GM23338 (cell line): ENCODE results near the gene GSG1L. TPM values are rescaled to one million over a fixed set of nuclear protein-coding genes. Genes with fewer than 3 reads are reported as not detected.

ENCODE experiments used
- ATAC-seq: fragments of 200-7000 bp; cut with Tn5 transposase; 3 replicates; pipeline ENCODE4 v1.9.1; 2020
- DNase-seq: peaks from one replicate; pipeline ENCODE4 v3.0.0-alpha.2; 2015; ENCODE audit warnings: low spot score
- H2AFZ ChIP-seq: fragments of 200-600 bp; sonication (generic); 2 replicates; pipeline ENCODE4 v1.8.0; 2016; ENCODE audit warnings: antibody characterized with exemption, mild to moderate bottlenecking, moderate library complexity
- H3F3A ChIP-seq: fragments of 200-600 bp; sonication (generic); replicated peaks from 2 replicates; pipeline ENCODE4 v1.8.0; 2017; ENCODE audit warnings: antibody characterized with exemption, mixed run types, low read depth
- H3K27ac ChIP-seq: fragments of 200-600 bp; sonication (generic); 2 replicates; pipeline ENCODE4 v1.6.1; 2016; ENCODE audit warnings: low read depth
- H3K27me3 ChIP-seq: fragments of 200-600 bp; sonication (generic); 2 replicates; pipeline ENCODE4 v1.8.0; 2016; ENCODE audit warnings: mild to moderate bottlenecking, mixed run types, moderate library complexity; ENCODE audit not compliant: insufficient read depth
- H3K36me3 ChIP-seq: fragments of 200-600 bp; sonication (generic); 2 replicates; pipeline ENCODE4 v1.8.0; 2016; ENCODE audit warnings: mild to moderate bottlenecking; ENCODE audit not compliant: insufficient read depth
- H3K4me1 ChIP-seq: fragments of 200-600 bp; sonication (generic); 2 replicates; pipeline ENCODE4 v1.8.0; 2016; ENCODE audit warnings: mild to moderate bottlenecking, moderate library complexity; ENCODE audit not compliant: insufficient read depth
- H3K4me2 ChIP-seq: fragments of 200-600 bp; sonication (generic); 2 replicates; pipeline ENCODE4 v1.7.1; 2017; ENCODE audit warnings: mixed run types
- H3K4me3 ChIP-seq: fragments of 200-600 bp; sonication (generic); 2 replicates; pipeline ENCODE4 v1.6.1; 2016; ENCODE audit warnings: mixed run types
- H3K79me2 ChIP-seq: fragments of 200-600 bp; sonication (generic); replicated peaks from 2 replicates; pipeline ENCODE4 v1.8.0; 2017; ENCODE audit warnings: mild to moderate bottlenecking; ENCODE audit not compliant: insufficient read depth
- H3K9me2 ChIP-seq: fragments of 200-600 bp; sonication (generic); 2 replicates; pipeline ENCODE4 v1.8.0; 2017; ENCODE audit not compliant: insufficient read depth
- H4K20me1 ChIP-seq: fragments of 200-600 bp; sonication (generic); replicated peaks from 2 replicates; pipeline ENCODE4 v1.8.0; 2017; ENCODE audit warnings: mild to moderate bottlenecking; ENCODE audit not compliant: insufficient read depth
- H3K27ac Mint-ChIP-seq: 2 replicates; pipeline ENCODE4 v1.8.0; 2020; ENCODE audit warnings: inconsistent platforms, mild to moderate bottlenecking, moderate library complexity, mixed read lengths
- H3K27me3 Mint-ChIP-seq: 3 replicates; pipeline ENCODE4 v1.8.0; 2022; ENCODE audit warnings: low read depth, mild to moderate bottlenecking, moderate library complexity, mixed read lengths, inconsistent platforms; ENCODE audit not compliant: insufficient read depth, poor library complexity
- H3K36me3 Mint-ChIP-seq: 3 replicates; pipeline ENCODE4 v1.8.0; 2021; ENCODE audit warnings: low read depth, mild to moderate bottlenecking, inconsistent platforms, moderate library complexity, mixed read lengths
- H3K4me1 Mint-ChIP-seq: 3 replicates; pipeline ENCODE4 v1.8.0; 2020; ENCODE audit warnings: mild to moderate bottlenecking, inconsistent platforms, mixed read lengths
- H3K4me3 Mint-ChIP-seq: 3 replicates; pipeline ENCODE4 v1.8.0; 2021; ENCODE audit warnings: moderate library complexity, mild to moderate bottlenecking, inconsistent platforms, mixed read lengths
- H3K9me3 Mint-ChIP-seq: 3 replicates; pipeline ENCODE4 v1.8.0; 2020; ENCODE audit warnings: moderate library complexity, mild to moderate bottlenecking, inconsistent platforms, mixed read lengths
- JUNB ChIP-seq: IDR thresholded peaks from one replicate; pipeline ENCODE4 v1.6.1; 2016; ENCODE audit warnings: antibody characterized with exemption; ENCODE audit not compliant: unreplicated experiment
- POLR2AphosphoS5 ChIP-seq: IDR thresholded peaks from 2 replicates; pipeline ENCODE4 v1.6.1; 2016; ENCODE audit warnings: antibody characterized with exemption, low read depth
- REST ChIP-seq: IDR thresholded peaks from one replicate; pipeline ENCODE4 v1.6.1; 2018; ENCODE audit warnings: antibody characterized with exemption; ENCODE audit not compliant: unreplicated experiment
- STAT1 ChIP-seq: IDR thresholded peaks from one replicate; pipeline ENCODE4 v1.6.1; 2016; ENCODE audit warnings: antibody characterized with exemption; ENCODE audit not compliant: unreplicated experiment
- ZNF114 ChIP-seq: fragments of 250-450 bp; sonication (Bioruptor Pico); IDR thresholded peaks from 2 replicates; pipeline ENCODE4 v1.5.0; 2020; ENCODE audit warnings: mild to moderate bottlenecking, moderate library complexity
- ZNF331 ChIP-seq: fragments of 250-450 bp; sonication (Bioruptor Pico); IDR thresholded peaks from 2 replicates; pipeline ENCODE4 v1.5.0; 2020; ENCODE audit warnings: low read depth, mild to moderate bottlenecking, moderate library complexity
- ZNF462 ChIP-seq: fragments of 250-450 bp; sonication (Bioruptor Pico); IDR thresholded peaks from 2 replicates; pipeline ENCODE4 v1.5.0; 2020; ENCODE audit warnings: mild to moderate bottlenecking, moderate library complexity
- polyA plus RNA-seq: library from polyadenylated mRNA; unstranded; fragments of >200 nt; fragmentation: Nextera tagmentation; extraction: Ambion mirVana; gene quantifications from 2 replicates; pipeline ENCODE4 v1.2.1, GENCODE V29; 2016
- total RNA-seq: library from RNA; depleted of rRNA; stranded (reverse); fragments of >200 nt; shearing (Covaris generic); gene quantifications from 2 replicates; pipeline ENCODE4 v1.2.3, GENCODE V29; 2014

GSG1L gene
- total and polyA plus RNA-seq, 2 experiments from 2014 or later, result 0.36 to 0.63 TPM

GRCh38 chr16:27840311-27841060 lies 223.0 kb downstream of the GSG1L start:
- Histone ChIP-seq H3F3A (no peaks in the 10 kb centered on the region), H3K36me3 (no peaks in the 10 kb centered on the region), H3K79me2 (no peaks in the 10 kb centered on the region), H4K20me1 (no peaks in the 10 kb centered on the region), H3K4me3 (no peak overlapping the region), H3K4me2 (no peak overlapping the region), H2AFZ (no peak overlapping the region), H3K9me2 (no peaks in the 10 kb centered on the region), H3K4me1 (no peaks in the 10 kb centered on the region), H3K27ac (no peak overlapping the region), H3K27me3 (no peaks in the 10 kb centered on the region)
- Mint-ChIP-seq H3K9me3 (no peaks in the 10 kb centered on the region), H3K27me3 (peaks cover 13% of the 10 kb centered on the region), H3K4me1 (peaks cover 6% of the 10 kb centered on the region), H3K4me3 (no peak overlapping the region), H3K36me3 (no peaks in the 10 kb centered on the region), H3K27ac (no peak overlapping the region)
- TF ChIP-seq REST (no peak), STAT1 (no peak), ZNF114 (no peak), JUNB (no peak), POLR2AphosphoS5 (no peak)
- DNase-seq (no peak), ATAC-seq (no peak)

GRCh38 chr16:27839419-27839818 lies 224.1 kb downstream of the GSG1L start:
- Histone ChIP-seq H3K79me2 (no peaks in the 10 kb centered on the region), H3F3A (no peaks in the 10 kb centered on the region), H3K27me3 (no peaks in the 10 kb centered on the region), H3K27ac (no peak overlapping the region), H3K4me2 (no peak overlapping the region), H3K4me1 (no peaks in the 10 kb centered on the region), H2AFZ (no peak overlapping the region), H3K4me3 (no peak overlapping the region), H4K20me1 (no peaks in the 10 kb centered on the region), H3K9me2 (no peaks in the 10 kb centered on the region), H3K36me3 (no peaks in the 10 kb centered on the region)
- no peaks in the 10 kb centered on the region for H3K36me3 Mint-ChIP-seq
- H3K27ac Mint-ChIP-seq, result no peak overlapping the region
- ATAC-seq, result no peak
- no peak for DNase-seq
- H3K4me3 Mint-ChIP-seq, result no peak overlapping the region
- peaks cover 10% of the 10 kb centered on the region for H3K27me3 Mint-ChIP-seq
- H3K4me1 Mint-ChIP-seq, result peaks cover 6% of the 10 kb centered on the region
- H3K9me3 Mint-ChIP-seq, result no peaks in the 10 kb centered on the region
- no peak for TF ChIP-seq ZNF331 (CRISPR knock-in tag)
- no peak for TF ChIP-seq POLR2AphosphoS5
- no peak for TF ChIP-seq REST
- TF ChIP-seq ZNF462 (CRISPR knock-in tag), result no peak
